HepG2 (cell line): ENCODE results near the gene HEMK1. TPM values are rescaled to one million over a fixed set of nuclear protein-coding genes. Genes with fewer than 3 reads are reported as not detected.

Source experiments
- ATRX ChIP-seq: sonication (generic); formaldehyde crosslinking; IDR thresholded peaks from 2 replicates; pipeline ENCODE4 v1.4.0; 2020; ENCODE audit warnings: missing genetic modification reagents, borderline replicate concordance
- CREB1 ChIP-seq, 2 experiments: fragments of 450-650 bp in 1 of 2; IDR thresholded peaks; 2 replicates each; pipeline ENCODE4 v1.6.1; 2016 to 2017; ENCODE audit warnings: control low read depth in 1 of 2, mild to moderate bottlenecking in 1 of 2, missing compliant biosample characterization in 1 of 2, missing genetic modification characterization in 1 of 2
- GTF2F1 ChIP-seq: fragments of 150-350 bp; IDR thresholded peaks from 2 replicates; pipeline ENCODE4 v1.6.1; 2014; ENCODE audit warnings: low read length
- JUNB ChIP-seq: sonication (generic); formaldehyde crosslinking; IDR thresholded peaks from 2 replicates; pipeline ENCODE4 v1.8.0; 2022; ENCODE audit warnings: missing genetic modification reagents, mild to moderate bottlenecking, borderline replicate concordance
- KLF15 ChIP-seq: sonication (generic); formaldehyde crosslinking; IDR thresholded peaks from 2 replicates; pipeline ENCODE4 v1.8.1; 2023; ENCODE audit warnings: borderline replicate concordance, mild to moderate bottlenecking, inconsistent platforms, missing genetic modification reagents, mixed read lengths
- KMT2B ChIP-seq: IDR thresholded peaks from 2 replicates; pipeline ENCODE4 v1.6.1; 2016; ENCODE audit warnings: missing genetic modification reagents, missing compliant biosample characterization
- MAFK ChIP-seq, 2 experiments: IDR thresholded peaks in 1 of 2; conservative IDR thresholded peaks in 1 of 2; 2 replicates each; pipeline ENCODE4 v1.6.1; 2011; ENCODE audit warnings: improper control_type of control experiment in 2 of 2, low read length in 2 of 2
- SRSF9 ChIP-seq: fragments of 200-400 bp; formaldehyde crosslinking; IDR thresholded peaks from 2 replicates; pipeline ENCODE4 v1.6.1; 2018; ENCODE audit warnings: borderline replicate concordance, mild to moderate bottlenecking, low read depth, low read length; ENCODE audit not compliant: insufficient read depth, poor library complexity, severe bottlenecking
- ZC3H13 ChIP-seq: sonication (generic); formaldehyde crosslinking; IDR thresholded peaks from 2 replicates; pipeline ENCODE4 v1.8.1; 2023; ENCODE audit warnings: mild to moderate bottlenecking, missing genetic modification reagents, moderate library complexity
- ZNF772 ChIP-seq: sonication (generic); formaldehyde crosslinking; IDR thresholded peaks from 2 replicates; pipeline ENCODE4 v1.5.0; 2020; ENCODE audit warnings: mild to moderate bottlenecking, missing genetic modification reagents
- polyA plus RNA-seq, 8 experiments: library from polyadenylated mRNA; depleted of rRNA in 3 of 8; stranded (reverse) in 7 of 8; unstranded in 1 of 8; fragments of >200 nt; fragmentation: Illumina TruSeq in 4 of 8; extraction: Trizol in 4 of 8; gene quantifications; 2 replicates each; pipeline versions ENCODE4 v1.2.1 to v1.2.3, GENCODE V29; 2011 to 2016; ENCODE audit warnings: low read depth in 4 of 8, missing spikeins in 1 of 8, mixed read lengths in 1 of 8; ENCODE audit not compliant: insufficient read depth in 1 of 8
- total RNA-seq, 5 experiments: library from RNA; depleted of rRNA; stranded (reverse); fragments of >200 nt; fragmentation: Illumina TruSeq; extraction: Trizol; gene quantifications; 2 replicates each; pipeline ENCODE4 v1.2.3, GENCODE V29; 2016; ENCODE audit warnings: low read depth in 1 of 5
- TF ChIP-seq, protein P1 (sequence below): sonication (generic); formaldehyde crosslinking; IDR thresholded peaks from 2 replicates; pipeline ENCODE4 v1.5.0; 2020; ENCODE audit warnings: mild to moderate bottlenecking, missing genetic modification reagents, borderline replicate concordance
- TF ChIP-seq, protein P2 (sequence below): sonication (generic); formaldehyde crosslinking; conservative IDR thresholded peaks from 2 replicates; pipeline ENCODE4 v1.8.1; 2023; ENCODE audit warnings: missing genetic modification reagents
- TF ChIP-seq, protein P3 (sequence below): sonication (generic); formaldehyde crosslinking; IDR thresholded peaks from 2 replicates; pipeline ENCODE4 v1.8.1; 2023; ENCODE audit warnings: missing genetic modification reagents, inconsistent platforms, borderline replicate concordance
- TF ChIP-seq, protein P4 (sequence below): sonication (generic); formaldehyde crosslinking; IDR thresholded peaks from 2 replicates; pipeline ENCODE4 v1.4.0; 2020; ENCODE audit warnings: mild to moderate bottlenecking, missing genetic modification reagents, borderline replicate concordance

HEMK1 gene
- total and polyA plus RNA-seq, 2 of the 13 experiments (the other 11 are each of a cell fraction or from before 2014, with no cell fraction given) = 9.8 to 12.6 TPM

DNA sequence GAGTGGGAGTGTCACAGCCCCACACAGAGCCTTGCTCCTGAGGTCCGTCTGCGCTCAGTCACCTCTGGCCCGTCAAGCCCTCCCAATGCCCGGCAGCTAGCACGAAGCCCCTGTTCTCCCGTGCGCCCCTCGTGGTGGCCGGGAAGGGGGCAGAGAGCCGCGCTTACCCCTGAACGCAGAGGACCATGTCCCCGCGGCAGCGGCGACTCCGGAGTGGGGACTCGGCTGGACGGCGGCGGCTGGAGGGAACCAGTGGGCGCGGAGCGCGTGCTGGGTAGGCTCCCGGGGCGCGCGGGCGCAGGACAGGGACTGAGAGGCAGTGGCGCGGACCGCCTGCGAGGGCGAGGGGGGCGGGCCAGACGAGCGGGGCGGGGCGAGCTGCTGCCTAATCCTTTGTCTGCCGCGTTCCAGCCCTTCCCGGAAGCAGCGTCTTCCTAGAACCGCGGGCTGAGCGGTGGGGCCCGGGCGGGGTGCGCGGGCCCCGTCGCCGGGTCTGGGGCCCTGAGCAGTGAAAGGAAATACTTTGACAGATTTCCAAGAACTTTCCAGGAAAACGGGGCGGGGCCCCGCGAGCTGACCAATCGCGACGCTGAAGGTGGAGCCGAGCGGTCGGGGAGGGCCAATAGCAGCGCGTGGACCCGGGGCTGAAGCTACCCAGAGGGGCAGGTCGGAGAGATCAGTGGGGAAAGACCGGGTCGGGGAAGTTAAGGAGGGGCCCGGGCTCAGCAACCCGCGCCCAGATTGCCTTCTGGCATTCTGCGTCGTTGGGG is 42.3 kb downstream of the HEMK1 start, which contains the start of gene CISH (continued):
- TF ChIP-seq ZC3H13 (CRISPR knock-in tag) = peak; percentile 79
- TF ChIP-seq ZNF772 (CRISPR knock-in tag) = peak; percentile 95
- no peak for TF ChIP-seq ATRX (CRISPR knock-in tag)
- no peak for TF ChIP-seq MAFK (conservative IDR thresholded peaks at IDR 0.05 in 1 of 2, IDR thresholded peaks at IDR 0.05 in 1 of 2; ENCODE audit: low read length in 2 of 2)
- no peak; the same call in 1 of the 2 replicates for TF ChIP-seq KLF15
- TF ChIP-seq GTF2F1 = no peak
- TF ChIP-seq, protein P1, sequence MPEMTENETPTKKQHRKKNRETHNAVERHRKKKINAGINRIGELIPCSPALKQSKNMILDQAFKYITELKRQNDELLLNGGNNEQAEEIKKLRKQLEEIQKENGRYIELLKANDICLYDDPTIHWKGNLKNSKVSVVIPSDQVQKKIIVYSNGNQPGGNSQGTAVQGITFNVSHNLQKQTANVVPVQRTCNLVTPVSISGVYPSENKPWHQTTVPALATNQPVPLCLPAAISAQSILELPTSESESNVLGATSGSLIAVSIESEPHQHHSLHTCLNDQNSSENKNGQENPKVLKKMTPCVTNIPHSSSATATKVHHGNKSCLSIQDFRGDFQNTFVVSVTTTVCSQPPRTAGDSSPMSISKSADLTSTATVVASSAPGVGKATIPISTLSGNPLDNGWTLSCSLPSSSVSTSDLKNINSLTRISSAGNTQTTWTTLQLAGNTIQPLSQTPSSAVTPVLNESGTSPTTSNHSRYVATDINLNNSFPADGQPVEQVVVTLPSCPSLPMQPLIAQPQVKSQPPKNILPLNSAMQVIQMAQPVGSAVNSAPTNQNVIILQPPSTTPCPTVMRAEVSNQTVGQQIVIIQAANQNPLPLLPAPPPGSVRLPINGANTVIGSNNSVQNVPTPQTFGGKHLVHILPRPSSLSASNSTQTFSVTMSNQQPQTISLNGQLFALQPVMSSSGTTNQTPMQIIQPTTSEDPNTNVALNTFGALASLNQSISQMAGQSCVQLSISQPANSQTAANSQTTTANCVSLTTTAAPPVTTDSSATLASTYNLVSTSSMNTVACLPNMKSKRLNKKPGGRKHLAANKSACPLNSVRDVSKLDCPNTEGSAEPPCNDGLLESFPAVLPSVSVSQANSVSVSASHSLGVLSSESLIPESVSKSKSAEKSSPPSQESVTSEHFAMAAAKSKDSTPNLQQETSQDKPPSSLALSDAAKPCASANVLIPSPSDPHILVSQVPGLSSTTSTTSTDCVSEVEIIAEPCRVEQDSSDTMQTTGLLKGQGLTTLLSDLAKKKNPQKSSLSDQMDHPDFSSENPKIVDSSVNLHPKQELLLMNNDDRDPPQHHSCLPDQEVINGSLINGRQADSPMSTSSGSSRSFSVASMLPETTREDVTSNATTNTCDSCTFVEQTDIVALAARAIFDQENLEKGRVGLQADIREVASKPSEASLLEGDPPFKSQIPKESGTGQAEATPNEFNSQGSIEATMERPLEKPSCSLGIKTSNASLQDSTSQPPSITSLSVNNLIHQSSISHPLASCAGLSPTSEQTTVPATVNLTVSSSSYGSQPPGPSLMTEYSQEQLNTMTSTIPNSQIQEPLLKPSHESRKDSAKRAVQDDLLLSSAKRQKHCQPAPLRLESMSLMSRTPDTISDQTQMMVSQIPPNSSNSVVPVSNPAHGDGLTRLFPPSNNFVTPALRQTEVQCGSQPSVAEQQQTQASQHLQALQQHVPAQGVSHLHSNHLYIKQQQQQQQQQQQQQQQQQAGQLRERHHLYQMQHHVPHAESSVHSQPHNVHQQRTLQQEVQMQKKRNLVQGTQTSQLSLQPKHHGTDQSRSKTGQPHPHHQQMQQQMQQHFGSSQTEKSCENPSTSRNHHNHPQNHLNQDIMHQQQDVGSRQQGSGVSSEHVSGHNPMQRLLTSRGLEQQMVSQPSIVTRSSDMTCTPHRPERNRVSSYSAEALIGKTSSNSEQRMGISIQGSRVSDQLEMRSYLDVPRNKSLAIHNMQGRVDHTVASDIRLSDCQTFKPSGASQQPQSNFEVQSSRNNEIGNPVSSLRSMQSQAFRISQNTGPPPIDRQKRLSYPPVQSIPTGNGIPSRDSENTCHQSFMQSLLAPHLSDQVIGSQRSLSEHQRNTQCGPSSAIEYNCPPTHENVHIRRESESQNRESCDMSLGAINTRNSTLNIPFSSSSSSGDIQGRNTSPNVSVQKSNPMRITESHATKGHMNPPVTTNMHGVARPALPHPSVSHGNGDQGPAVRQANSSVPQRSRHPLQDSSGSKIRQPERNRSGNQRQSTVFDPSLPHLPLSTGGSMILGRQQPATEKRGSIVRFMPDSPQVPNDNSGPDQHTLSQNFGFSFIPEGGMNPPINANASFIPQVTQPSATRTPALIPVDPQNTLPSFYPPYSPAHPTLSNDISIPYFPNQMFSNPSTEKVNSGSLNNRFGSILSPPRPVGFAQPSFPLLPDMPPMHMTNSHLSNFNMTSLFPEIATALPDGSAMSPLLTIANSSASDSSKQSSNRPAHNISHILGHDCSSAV (CRISPR knock-in tag) = 0 out of 2 replicates have a peak, but pooled peaks have one; percentile 68
- TF ChIP-seq, protein P2, sequence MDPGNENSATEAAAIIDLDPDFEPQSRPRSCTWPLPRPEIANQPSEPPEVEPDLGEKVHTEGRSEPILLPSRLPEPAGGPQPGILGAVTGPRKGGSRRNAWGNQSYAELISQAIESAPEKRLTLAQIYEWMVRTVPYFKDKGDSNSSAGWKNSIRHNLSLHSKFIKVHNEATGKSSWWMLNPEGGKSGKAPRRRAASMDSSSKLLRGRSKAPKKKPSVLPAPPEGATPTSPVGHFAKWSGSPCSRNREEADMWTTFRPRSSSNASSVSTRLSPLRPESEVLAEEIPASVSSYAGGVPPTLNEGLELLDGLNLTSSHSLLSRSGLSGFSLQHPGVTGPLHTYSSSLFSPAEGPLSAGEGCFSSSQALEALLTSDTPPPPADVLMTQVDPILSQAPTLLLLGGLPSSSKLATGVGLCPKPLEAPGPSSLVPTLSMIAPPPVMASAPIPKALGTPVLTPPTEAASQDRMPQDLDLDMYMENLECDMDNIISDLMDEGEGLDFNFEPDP (CRISPR knock-in tag) = no peak
- TF ChIP-seq KMT2B (CRISPR knock-in tag) = no peak; the same call in 1 of the 2 replicates
- 0 out of 2 replicates have a peak, but pooled peaks have one; percentile 40 for TF ChIP-seq CREB1 (IDR thresholded peaks at IDR 0.05)
- 0 out of 2 replicates have a peak, but pooled peaks have one; percentile 39 for TF ChIP-seq CREB1 (CRISPR knock-in tag; IDR thresholded peaks at IDR 0.05)
- TF ChIP-seq, protein P3, sequence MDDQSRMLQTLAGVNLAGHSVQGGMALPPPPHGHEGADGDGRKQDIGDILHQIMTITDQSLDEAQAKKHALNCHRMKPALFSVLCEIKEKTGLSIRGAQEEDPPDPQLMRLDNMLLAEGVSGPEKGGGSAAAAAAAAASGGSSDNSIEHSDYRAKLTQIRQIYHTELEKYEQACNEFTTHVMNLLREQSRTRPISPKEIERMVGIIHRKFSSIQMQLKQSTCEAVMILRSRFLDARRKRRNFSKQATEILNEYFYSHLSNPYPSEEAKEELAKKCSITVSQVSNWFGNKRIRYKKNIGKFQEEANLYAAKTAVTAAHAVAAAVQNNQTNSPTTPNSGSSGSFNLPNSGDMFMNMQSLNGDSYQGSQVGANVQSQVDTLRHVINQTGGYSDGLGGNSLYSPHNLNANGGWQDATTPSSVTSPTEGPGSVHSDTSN (CRISPR knock-in tag) = peak; percentile 81; the same call in 1 of the 2 replicates
- peak; percentile 37; the same call in 1 of the 2 replicates for TF ChIP-seq JUNB
- no peak for TF ChIP-seq SRSF9
- TF ChIP-seq, protein P4, sequence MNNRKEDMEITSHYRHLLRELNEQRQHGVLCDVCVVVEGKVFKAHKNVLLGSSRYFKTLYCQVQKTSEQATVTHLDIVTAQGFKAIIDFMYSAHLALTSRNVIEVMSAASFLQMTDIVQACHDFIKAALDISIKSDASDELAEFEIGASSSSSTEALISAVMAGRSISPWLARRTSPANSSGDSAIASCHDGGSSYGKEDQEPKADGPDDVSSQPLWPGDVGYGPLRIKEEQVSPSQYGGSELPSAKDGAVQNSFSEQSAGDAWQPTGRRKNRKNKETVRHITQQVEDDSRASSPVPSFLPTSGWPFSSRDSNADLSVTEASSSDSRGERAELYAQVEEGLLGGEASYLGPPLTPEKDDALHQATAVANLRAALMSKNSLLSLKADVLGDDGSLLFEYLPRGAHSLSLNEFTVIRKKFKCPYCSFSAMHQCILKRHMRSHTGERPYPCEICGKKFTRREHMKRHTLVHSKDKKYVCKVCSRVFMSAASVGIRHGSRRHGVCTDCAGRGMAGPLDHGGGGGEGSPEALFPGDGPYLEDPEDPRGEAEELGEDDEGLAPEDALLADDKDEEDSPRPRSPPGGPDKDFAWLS = 0 out of 2 replicates have a peak, but pooled peaks have one; percentile 75
